C4-2B (cell line): Measurements from ENCODE around the gene PRIMA1.

ENCODE experiments used
- ZFX ChIP-seq: fragments of 450-650 bp; IDR thresholded peaks from 2 replicates; pipeline ENCODE4 v1.6.1; 2017
- TF ChIP-seq, protein P1 (sequence below): fragments of 450-650 bp; conservative IDR thresholded peaks from 2 replicates; pipeline ENCODE4 v1.5.1; 2017; ENCODE audit warnings: mild to moderate bottlenecking

GRCh38 chr14:93723001-93723400, 65.3 kb downstream of the PRIMA1 start:
- TF ChIP-seq, protein P1, sequence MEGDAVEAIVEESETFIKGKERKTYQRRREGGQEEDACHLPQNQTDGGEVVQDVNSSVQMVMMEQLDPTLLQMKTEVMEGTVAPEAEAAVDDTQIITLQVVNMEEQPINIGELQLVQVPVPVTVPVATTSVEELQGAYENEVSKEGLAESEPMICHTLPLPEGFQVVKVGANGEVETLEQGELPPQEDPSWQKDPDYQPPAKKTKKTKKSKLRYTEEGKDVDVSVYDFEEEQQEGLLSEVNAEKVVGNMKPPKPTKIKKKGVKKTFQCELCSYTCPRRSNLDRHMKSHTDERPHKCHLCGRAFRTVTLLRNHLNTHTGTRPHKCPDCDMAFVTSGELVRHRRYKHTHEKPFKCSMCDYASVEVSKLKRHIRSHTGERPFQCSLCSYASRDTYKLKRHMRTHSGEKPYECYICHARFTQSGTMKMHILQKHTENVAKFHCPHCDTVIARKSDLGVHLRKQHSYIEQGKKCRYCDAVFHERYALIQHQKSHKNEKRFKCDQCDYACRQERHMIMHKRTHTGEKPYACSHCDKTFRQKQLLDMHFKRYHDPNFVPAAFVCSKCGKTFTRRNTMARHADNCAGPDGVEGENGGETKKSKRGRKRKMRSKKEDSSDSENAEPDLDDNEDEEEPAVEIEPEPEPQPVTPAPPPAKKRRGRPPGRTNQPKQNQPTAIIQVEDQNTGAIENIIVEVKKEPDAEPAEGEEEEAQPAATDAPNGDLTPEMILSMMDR = no peak
- no peak for TF ChIP-seq ZFX
